GM23338 (cell line): Measurements from ENCODE around the gene SNTG2.

Source experiments
- CREB1 ChIP-seq: fragments of 250-450 bp; sonication (Bioruptor Pico); IDR thresholded peaks from 2 replicates; pipeline ENCODE4 v1.5.0; 2020; ENCODE audit warnings: low read depth, mild to moderate bottlenecking, moderate library complexity
- CTCF ChIP-seq, 2 experiments: fragments of 200-600 bp in 1 of 2; sonication (generic) in 1 of 2; conservative IDR thresholded peaks; 2 replicates each; pipeline versions ENCODE4 v1.5.1 to v1.6.1; 2016 to 2017; ENCODE audit warnings: antibody characterized with exemption in 2 of 2, low read depth in 2 of 2, mild to moderate bottlenecking in 2 of 2, moderate library complexity in 1 of 2
- EZH2 ChIP-seq: fragments of 200-600 bp; sonication (generic); IDR thresholded peaks from one replicate; pipeline ENCODE4 v1.8.0; 2017; ENCODE audit warnings: antibody characterized with exemption, mild to moderate bottlenecking, low read depth; ENCODE audit not compliant: unreplicated experiment
- EZH2phosphoT487 ChIP-seq: fragments of 200-600 bp; sonication (generic); IDR thresholded peaks from one replicate; pipeline ENCODE4 v1.8.1; 2018; ENCODE audit warnings: antibody characterized with exemption; ENCODE audit not compliant: unreplicated experiment
- POLR2AphosphoS5 ChIP-seq: IDR thresholded peaks from 2 replicates; pipeline ENCODE4 v1.6.1; 2016; ENCODE audit warnings: antibody characterized with exemption, low read depth
- STAT1 ChIP-seq: IDR thresholded peaks from one replicate; pipeline ENCODE4 v1.6.1; 2016; ENCODE audit warnings: antibody characterized with exemption; ENCODE audit not compliant: unreplicated experiment
- TF ChIP-seq, protein P1 (sequence below): IDR thresholded peaks from one replicate; pipeline ENCODE4 v1.6.1; 2018; ENCODE audit warnings: antibody characterized with exemption; ENCODE audit not compliant: unreplicated experiment

GRCh38 chr2:1237783-1238182 is 287.1 kb downstream of the SNTG2 start:
- TF ChIP-seq CTCF (conservative IDR thresholded peaks at IDR 0.05; ENCODE audit: low read depth in 2 of 2) (no peak), POLR2AphosphoS5 (no peak), EZH2phosphoT487 (no peak), EZH2 (no peak), CREB1 (CRISPR knock-in tag) (no peak), STAT1 (no peak)
- TF ChIP-seq, protein P1, sequence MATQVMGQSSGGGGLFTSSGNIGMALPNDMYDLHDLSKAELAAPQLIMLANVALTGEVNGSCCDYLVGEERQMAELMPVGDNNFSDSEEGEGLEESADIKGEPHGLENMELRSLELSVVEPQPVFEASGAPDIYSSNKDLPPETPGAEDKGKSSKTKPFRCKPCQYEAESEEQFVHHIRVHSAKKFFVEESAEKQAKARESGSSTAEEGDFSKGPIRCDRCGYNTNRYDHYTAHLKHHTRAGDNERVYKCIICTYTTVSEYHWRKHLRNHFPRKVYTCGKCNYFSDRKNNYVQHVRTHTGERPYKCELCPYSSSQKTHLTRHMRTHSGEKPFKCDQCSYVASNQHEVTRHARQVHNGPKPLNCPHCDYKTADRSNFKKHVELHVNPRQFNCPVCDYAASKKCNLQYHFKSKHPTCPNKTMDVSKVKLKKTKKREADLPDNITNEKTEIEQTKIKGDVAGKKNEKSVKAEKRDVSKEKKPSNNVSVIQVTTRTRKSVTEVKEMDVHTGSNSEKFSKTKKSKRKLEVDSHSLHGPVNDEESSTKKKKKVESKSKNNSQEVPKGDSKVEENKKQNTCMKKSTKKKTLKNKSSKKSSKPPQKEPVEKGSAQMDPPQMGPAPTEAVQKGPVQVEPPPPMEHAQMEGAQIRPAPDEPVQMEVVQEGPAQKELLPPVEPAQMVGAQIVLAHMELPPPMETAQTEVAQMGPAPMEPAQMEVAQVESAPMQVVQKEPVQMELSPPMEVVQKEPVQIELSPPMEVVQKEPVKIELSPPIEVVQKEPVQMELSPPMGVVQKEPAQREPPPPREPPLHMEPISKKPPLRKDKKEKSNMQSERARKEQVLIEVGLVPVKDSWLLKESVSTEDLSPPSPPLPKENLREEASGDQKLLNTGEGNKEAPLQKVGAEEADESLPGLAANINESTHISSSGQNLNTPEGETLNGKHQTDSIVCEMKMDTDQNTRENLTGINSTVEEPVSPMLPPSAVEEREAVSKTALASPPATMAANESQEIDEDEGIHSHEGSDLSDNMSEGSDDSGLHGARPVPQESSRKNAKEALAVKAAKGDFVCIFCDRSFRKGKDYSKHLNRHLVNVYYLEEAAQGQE, result no peak
